HG02973 (cell line): ENCODE measurements around the gene NUP188.
"Not testable (repeated sequence)": the region's sequence is repeated elsewhere in the genome, so short reads cannot be mapped to it uniquely, and the experiment has no call there.

Source experiments
- ATAC-seq: cut with Tn5 transposase; IDR thresholded peaks from one replicate; pipeline ENCODE4 v1.9.1; 2021; ENCODE audit warnings: moderate library complexity; ENCODE audit not compliant: unreplicated experiment

NUP188 gene

DNA sequence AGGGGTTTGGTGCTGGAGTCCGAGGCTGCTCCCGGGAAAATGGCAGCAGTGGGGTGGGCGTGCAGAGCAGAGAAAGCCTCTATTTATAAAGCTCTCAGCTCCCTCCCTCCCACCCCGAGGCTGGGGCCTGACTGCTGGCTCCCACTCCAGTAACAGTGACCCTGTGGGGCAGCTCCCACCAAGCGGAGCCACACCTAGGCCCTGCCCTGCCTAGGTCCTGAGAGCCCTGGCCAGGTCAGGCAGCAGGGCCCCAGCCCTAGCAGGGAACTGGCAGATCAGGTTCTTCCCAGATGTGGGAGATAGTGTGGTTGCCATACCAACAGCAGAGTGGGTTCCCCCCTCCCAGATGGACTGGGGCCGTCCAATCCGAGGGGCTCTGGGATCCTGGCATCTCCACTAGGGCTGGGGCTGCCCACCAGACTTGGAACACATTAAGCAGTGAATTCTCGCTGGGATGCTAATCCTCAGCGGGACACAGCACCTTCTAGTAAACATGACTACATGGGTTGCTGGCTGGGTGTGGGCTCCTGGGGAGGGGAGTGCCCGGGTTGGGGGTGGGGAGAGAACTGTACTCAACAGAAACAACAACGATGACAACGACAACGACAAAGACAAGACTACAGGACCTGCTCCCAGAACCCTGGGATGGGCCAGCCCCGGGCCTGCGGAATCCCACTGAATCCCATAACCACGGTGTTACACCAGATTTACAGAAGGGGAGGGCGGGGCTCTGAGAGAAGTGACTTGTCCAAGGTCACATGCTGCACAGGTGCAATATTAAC, 79.1 kb downstream of the NUP188 start:
- ATAC-seq: no peak

DNA sequence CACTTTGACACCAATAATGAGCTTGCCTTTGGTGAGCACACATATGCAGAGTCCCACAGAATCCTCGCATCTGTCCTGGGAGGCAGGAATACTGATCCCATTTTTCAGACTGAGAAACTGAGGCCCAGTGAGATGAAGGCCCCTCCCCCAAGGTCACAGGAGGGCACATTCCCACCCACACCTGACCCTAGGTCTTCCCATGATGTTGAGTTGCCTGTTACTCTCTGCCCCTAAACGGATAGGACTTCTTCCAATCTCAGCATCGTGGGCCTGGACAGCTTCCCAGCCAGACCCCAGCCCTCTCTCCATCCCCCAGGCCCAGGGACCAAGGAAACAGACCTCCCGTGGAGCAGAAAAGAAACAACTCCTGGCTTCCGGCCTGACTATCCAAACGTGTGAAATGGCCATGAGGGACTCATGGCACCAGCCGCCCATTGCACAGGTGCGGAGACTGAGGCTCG, 79.8 kb downstream of the NUP188 start:
- no peak for ATAC-seq

DNA sequence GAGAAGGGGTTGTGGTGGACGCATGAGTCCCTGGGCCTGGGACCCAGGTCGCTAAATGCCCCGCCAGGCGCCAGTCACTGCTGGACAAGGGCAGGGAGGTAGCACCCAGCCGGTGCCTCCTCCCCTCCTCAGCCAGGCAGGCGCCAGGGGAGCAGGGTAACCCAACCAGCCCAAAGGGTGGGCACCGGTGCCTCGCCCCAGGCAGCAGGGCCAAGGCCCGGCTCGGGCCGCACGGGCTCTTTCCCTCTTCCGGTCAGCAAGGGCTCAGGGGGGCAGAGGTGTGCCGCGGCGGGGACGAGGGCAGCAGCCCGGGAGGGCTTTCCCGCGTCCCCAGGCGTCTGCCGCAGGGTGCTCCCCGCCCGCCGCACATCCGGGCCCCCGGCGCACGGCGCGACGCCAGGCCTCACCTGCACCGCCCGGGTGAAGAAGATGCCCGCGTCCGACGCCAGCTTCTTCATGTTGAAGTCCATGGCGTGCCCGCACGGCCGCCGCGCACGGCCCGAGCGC, 80.2 kb downstream of the NUP188 start:
- ATAC-seq: peak; percentile 33

DNA sequence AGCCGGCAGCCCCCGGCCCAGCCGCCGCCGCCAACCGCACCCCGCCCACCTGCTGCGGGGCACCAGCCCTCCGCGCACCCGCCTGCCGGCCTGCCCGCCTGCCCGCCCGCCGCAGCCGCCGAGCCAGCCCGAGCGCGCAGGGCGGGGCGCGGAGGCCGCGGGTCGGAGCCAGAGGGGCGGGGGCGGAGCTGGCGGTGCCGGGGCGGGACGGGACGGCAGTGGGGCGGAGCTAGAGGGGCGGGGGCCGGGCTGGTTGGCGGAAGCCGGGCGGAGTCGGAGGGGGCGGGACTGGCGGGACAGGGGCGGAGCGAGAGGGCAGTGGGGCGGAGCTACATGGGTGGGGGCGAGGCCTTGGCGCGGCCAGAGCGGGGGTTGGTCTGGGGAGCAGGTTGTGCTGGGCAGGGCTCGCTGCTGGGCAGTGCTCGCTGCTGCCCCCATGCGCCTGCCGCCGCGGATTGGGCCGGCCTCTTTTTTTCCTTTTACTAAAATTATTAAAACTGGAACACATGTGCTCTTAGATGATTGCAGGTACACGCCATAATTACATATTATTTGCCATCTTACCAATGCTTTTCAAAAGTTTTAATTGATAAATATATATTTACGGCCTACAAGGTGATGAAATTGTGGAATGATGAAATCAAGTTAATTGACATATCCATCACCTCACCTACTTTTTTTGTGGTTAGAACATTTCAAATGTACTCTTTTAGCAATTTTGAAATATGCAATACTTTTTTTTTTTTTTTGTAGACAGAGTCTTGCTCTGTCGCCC, 80.9 kb downstream of the NUP188 start, which contains the start of gene SH3GLB2:
Gene SH3GLB2 (minus strand): TSS at position 140 of the 775 bp plus-strand sequence. CDS start 177 bp downstream, outside the sequence.
- ATAC-seq: peak; percentile 68

DNA sequence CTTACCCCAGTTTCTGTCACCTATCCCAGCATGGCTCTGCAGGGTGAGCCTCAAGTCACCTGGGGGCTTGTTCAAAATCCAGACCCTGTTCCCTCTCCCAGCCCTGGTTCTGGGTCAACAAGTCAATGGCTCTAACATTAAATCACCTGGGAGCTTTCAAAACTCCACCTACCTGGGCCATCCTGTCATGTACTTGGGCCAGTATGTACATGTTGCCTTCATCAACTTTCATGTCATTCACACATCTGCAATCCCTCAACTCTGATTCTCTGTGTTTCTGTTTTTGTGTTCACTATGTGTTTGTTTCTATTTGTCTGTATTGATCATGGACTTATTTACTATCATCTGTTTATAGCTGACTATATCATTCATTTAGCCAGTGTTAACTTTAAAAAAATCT, 82.7 kb downstream of the NUP188 start:
- no peak for ATAC-seq

DNA sequence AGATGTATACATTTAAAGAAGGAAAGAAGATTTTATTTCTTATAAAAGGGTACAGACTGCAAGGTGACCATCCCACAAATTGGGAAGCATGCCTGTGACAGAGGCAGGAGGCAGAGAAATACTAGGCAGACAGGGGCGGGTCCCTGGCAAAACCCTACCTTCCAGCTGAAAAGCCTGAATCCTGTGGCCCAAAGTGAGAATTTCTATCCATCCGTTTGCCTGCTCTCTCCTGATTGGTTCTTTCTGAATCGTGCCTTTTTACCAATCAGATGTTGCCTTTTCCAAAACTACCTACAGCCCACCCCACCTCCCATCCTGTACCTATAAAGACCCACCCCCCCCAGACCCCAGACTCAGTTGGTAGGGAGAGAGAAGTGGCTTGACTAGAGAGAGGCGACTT, 84.0 kb downstream of the NUP188 start:
- no peak for ATAC-seq

DNA sequence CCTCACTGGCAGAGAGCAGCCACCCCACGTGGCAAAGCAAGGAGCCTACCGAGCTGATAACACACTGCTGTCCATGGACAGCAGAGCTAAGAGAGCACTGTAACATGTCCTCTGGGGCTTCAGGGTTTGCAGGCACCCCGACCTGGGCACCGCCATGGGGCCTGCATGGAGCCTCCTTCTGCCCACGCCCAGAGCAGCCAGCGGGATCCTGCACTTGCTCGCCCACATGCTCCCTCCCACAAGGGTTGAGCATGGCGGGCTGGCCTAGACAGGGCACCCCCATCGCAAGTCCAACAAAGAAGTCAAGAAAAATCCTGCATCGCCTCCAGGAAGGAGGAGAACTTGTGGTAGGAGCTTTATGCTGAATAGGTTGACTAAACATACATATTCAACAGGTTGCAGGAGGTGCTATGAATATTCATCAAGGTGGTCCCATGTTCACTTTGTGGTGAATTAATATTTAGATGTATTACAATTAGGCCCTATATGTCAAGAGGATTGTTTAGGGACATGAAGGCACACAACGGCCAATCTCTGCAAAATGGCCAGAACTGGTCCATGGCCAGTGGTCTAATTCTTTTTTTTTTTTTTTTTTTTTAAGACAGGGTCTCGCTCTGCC, 85.2 kb downstream of the NUP188 start:
- ATAC-seq: no peak

DNA sequence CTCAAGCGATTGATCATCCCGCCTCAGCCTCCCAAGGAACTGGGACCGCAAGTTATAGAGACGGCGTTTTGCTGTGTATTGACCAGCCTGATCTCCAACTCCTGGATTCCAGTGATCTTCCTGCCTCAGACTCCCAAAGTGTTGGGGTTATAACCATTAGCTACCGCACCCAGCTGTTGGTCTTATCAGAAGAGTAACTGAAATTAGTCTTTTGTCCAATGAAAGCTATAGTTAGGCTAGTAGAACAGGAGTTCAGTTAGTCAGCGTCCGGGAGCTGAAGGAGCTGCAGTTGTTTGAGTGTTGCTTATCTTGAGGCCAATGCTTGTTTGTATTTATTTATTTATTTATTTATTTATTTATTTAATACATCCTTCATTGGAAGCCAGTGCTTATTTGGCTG, 85.7 kb downstream of the NUP188 start:
- no peak for ATAC-seq

DNA sequence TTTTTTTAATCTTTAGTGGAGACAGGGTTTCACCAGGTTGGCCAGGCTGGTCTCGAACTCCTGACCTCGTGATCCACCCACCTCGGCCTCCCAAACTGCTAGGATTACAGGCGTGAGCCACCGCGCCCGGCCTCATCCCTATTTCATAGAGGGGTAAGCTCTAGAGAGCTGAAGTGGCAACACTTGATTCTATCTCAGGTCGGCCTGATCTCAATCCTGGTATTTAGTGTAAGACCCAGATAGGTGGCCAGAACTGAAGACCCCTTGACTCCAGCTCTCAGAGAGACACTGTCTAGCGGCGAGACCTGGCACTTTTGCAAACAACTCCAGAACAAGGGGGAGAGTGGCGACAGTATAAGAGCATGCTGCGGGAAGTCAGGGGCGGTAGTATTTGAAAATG, 88.3 kb downstream of the NUP188 start:
- ATAC-seq: not testable (repeated sequence)

DNA sequence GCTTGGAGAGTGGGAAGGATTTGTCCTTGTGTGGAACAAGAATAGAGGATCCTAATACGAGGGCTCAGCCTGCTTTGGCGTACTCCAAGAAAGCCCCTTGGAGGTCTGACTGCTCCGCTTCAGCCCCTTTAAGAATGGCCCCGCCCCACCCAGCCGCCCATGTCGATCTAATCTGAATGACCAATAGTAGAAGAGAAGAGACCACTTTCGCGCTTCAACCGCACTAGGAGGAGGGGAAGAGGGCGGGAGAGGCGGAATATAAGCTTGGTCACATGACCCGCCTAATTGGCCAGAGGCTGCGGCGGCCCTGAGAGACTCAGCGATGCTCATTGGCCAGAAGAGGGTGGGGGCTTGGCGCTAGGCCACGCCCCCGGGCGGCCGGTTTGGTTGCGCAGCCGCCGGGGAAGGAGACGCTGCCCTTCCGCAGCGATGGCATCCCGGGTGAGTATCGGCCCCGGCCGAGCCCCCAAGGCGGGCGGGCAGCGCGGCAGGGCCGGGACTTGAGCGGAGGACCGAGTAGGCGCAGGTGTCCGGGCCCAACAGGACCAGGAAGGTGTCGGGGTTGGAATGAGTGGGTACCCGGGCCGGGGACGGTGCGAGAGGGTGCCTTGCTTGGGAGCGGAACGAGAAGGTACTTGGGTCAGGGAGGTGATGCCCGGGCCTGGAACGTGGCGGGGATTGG, 88.9 kb downstream of the NUP188 start, which contains the start of gene MIGA2:
Gene MIGA2 (plus strand): TSS at position 386 of the 682 bp plus-strand sequence. CDS start 3,969 bp downstream, outside the sequence.
- peak; percentile 94 for ATAC-seq

DNA sequence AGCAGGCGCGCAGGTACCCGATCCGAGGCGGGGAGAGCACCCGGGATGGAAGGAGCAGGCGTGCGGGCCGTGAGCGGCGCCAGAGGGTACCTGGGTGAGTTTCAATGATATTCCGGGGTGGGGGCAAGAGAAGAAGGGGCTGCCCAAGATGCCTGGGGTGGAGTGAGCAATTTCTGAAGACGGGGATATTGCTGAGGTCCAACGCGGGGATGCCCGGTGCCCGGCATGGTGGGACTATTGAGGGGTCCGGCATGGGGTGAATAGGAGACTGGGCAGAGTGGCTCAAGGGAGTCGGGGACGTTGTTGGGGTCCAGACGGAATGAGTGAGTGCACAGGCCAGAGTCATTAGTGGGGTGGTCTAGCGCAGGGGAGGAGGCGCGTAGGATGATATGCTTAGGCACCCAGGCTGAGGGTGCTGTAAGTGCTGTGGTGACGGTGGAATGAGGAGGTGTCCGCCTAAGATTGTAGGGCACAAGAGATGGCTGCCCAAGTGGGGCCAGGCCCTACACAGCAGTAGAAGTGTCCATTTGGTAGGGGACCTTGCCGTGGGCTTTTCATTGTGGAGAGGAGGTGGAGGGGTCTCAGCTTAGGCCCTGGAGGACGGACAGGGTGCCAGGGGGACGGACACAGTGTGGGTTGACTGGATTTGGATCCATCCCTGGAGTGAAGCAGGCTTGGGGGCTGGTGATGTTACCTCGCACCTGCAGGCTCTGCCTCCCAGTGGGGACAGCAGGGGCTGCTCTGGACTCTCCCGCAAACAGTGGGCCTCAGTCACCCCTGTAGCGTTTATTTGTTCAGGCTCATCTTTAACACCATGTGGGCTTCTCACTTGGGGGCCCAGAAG, 89.6 kb downstream of the NUP188 start:
- no peak for ATAC-seq

DNA sequence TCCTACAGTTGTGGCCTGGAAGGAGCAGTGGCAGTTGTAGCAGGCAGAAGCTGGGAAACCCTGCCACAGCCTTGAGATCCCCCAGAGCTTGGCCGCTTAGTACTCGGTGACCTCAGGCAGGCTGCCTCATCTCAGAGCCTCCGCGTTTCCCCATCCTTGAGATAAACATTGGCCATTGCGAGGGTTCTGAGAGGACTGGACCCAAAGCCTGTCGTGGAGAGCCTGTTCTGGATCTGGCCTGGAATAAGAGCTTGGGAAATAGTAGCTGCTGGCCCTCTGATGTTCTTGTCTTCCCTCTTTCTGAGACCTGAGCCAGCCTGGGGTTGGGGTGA, 90.2 kb downstream of the NUP188 start:
- no peak for ATAC-seq

DNA sequence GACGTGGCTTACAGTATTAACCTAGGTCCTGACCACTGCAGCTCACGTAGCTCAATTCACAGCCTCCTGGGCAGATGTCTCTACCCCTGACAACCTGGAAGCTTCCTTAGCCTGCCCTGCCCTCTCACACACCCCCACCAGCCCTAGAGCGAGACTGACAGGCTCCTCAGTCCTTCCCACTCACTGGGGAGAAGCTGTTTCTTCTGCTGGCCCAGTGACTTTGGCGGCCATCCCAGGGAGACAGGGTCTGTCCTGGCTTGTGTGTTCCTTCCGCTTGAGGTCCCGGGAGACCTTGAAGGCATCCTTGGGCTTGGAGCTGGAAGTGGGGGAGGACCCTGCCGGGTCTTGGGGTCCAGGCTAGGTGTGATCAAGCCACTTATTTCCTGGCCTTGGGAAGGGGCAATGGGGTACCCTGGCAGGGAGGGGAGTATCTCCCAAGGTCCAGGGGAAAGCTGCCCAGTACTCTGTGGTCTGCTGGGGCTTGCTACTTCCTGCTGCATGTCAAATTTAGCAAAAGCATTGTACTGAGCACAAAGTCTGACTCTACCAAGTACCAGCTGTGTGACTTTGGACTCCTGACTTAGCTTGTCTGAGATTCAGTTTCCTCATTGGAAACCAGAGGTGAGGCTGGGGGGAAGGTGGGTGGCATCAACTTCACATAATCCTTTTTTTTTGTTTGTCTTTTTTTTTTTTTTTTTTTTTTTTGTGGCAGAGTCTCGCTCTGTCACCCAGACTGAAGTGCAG, 90.8 kb downstream of the NUP188 start:
- ATAC-seq: no peak

DNA sequence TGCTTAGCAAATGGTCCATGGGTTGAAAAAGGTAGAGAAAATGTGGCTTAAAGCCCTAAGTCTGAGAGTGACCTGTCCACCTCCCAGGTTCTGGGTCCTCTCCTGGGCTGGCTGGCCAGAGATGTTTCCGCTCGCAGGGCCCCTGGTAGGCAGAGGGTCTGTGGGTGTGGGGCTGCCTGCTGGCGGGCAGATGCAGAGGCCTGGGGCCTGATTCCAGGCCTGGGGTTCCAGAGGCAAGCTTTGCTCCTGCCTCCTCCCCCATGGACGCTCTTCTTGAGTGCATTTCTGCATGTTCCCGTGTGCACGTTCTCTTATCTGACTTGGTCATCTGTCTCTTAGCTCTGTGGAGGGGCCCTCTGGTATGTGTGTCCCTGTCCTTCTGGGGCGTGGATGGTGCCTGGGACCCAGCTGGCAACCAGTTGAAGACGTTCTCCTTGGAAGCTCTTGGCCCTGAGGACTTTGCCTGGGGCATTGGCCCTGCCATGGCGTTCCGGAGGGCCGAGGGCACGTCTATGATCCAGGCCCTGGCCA, 92.7 kb downstream of the NUP188 start:
- ATAC-seq: no peak

DNA sequence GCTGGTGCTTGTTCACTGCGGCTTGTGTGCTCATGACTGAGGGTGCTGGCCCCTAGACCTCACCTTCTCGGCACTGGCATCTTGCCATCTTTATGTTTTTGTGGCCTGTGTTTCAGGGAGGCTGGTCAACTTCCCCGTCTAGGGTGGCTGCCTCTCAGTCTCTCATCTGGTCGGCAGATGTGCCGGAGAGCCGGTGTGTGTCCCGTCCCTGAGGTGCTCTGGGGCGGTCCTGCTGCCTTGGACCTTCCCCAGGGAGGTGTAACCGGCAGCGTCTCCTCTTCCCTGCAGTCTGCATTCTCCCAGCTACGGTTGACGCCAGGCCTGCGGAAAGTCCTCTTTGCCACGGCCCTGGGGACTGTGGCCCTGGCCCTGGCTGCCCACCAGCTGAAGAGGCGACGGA, 94.5 kb downstream of the NUP188 start:
- ATAC-seq: no peak

DNA sequence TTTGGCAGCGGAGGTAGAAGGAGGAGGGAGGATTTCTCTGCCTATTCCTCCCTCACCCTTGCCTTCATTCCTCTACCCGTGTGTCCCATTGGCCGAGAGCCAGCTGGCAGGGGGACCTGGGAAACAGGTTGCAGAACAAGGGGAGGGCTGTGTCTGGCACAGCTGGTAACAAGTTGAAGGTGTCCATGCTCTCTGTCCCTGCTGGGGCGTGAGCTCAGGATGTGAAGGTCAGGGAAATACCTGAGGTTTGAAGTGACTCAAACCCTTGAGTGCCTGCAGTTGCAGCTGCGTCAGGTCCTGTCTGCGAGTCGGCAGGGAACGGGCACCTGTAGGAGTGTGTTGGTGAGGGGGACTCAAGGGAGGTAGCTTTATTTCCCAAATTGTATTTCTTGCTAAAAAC, 105.1 kb downstream of the NUP188 start:
- no peak for ATAC-seq

DNA sequence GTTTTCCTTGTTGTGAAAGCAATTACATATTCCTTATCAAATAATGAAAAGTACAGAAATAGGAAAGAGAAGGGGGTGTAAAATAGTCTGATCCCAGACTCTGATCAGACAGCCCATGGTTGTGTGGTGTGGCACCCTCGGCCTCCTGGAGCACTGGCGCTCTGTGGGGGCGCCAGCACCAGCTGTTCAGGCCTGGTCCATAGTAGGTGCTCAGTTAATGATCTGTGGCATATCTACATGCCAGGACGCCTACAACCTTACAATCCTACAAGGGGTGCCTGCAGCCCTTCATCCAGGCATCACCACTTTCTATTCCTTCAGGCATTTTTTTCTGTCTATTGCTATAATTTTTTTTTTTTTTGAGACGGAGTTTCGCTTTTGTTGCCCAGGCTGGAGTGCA, 105.5 kb downstream of the NUP188 start:
- ATAC-seq: no peak

DNA sequence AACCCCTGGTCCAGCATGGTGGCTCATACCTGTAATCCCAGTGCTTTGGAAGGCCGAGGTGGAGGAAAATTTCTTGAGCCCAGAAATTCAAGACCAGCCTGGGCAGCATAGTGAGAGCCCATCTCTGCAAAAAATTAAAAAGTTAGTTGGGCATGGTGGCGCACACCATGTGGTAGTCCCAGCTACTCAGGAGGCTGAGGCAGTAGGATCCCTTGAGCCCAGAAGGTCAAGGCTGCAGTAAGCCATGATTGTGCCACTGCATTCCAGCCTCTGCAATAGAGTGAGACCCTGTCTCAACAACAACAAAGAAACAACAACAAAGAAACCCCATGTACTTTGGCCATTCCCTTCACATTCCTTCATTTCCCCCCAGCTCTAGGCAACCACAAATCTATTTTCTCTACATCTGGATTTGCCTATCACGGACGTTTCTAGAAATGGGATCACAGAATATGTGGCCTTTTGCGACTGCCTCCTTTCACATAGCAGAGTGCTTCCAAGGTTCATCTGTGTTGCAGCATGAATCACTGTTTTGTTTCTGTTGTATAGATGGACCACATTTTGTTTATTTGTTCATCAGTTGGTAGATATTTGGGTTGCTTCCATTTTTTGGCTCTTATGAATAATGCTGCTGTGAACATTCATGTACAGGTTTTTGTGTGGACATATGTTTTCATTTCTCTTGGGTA, 106.8 kb downstream of the NUP188 start:
- ATAC-seq: no peak
